CD4-positive, alpha-beta T cell treated with Interleukin-15 for 4 hours (primary cell): ENCODE data around the gene SLC26A8.
"Not testable (repeated sequence)": the region's sequence is repeated elsewhere in the genome, so short reads cannot be mapped to it uniquely, and the experiment has no call there.

Experiments
- DNase-seq: peaks from one replicate; pipeline ENCODE4 v3.0.0-alpha.2; 2020; ENCODE audit warnings: low spot score

Gene SLC26A8

GRCh38 chr6:35943390-35943789 lies 81.1 kb downstream of the SLC26A8 start:
- DNase-seq: no peak

- DNase-seq: no peak
Measured at GRCh38 chr6:35942355-35942754, 82.1 kb downstream of the SLC26A8 start.

GRCh38 chr6:35941170-35941569 lies 83.3 kb downstream of the SLC26A8 start:
- not testable (repeated sequence) for DNase-seq

- not testable (repeated sequence) for DNase-seq
Measured at GRCh38 chr6:35940014-35940413, 84.4 kb downstream of the SLC26A8 start.

GRCh38 chr6:35939259-35939658 lies 85.2 kb downstream of the SLC26A8 start:
- not testable (repeated sequence) for DNase-seq

- DNase-seq: no peak
Measured at GRCh38 chr6:35936681-35937359, 87.6 kb downstream of the SLC26A8 start.

GRCh38 chr6:35935469-35935868 lies 89.0 kb downstream of the SLC26A8 start:
- no peak for DNase-seq

- no peak for DNase-seq
Measured at GRCh38 chr6:35933844-35934243, 90.6 kb downstream of the SLC26A8 start.

GRCh38 chr6:35931873-35932272 lies 92.6 kb downstream of the SLC26A8 start:
- not testable (repeated sequence) for DNase-seq

- no peak for DNase-seq
Measured at GRCh38 chr6:35931120-35931561, 93.3 kb downstream of the SLC26A8 start.

- no peak for DNase-seq
Measured at GRCh38 chr6:35929601-35930000, 94.8 kb downstream of the SLC26A8 start.

- no peak for DNase-seq
Measured at GRCh38 chr6:35926509-35927215, 97.8 kb downstream of the SLC26A8 start.

- DNase-seq: no peak
Measured at GRCh38 chr6:35925961-35926360, 98.5 kb downstream of the SLC26A8 start.

- no peak for DNase-seq
Measured at GRCh38 chr6:35924146-35924545, 100.3 kb downstream of the SLC26A8 start.

GRCh38 chr6:35922139-35922554 lies 102.3 kb downstream of the SLC26A8 start:
- no peak for DNase-seq

GRCh38 chr6:35920793-35921732 lies 103.4 kb downstream of the SLC26A8 start, which contains the start of gene SRPK1:
TSS of gene SRPK1 (minus strand) at chr6:35921098. CDS start at chr6:35921056, 42 bp downstream.
- peak; percentile 87 for DNase-seq

GRCh38 chr6:35919827-35920751 lies 104.4 kb downstream of the SLC26A8 start:
- DNase-seq: peak; percentile 68

- peak; percentile 12 for DNase-seq
Measured at GRCh38 chr6:35919085-35919826, 105.2 kb downstream of the SLC26A8 start.

GRCh38 chr6:35916893-35917292 lies 107.5 kb downstream of the SLC26A8 start:
- not testable (repeated sequence) for DNase-seq

GRCh38 chr6:35916056-35916455 lies 108.4 kb downstream of the SLC26A8 start:
- DNase-seq: no peak
